ENCODE measurements around the gene SMAD7.

SMAD7 gene

DNA sequence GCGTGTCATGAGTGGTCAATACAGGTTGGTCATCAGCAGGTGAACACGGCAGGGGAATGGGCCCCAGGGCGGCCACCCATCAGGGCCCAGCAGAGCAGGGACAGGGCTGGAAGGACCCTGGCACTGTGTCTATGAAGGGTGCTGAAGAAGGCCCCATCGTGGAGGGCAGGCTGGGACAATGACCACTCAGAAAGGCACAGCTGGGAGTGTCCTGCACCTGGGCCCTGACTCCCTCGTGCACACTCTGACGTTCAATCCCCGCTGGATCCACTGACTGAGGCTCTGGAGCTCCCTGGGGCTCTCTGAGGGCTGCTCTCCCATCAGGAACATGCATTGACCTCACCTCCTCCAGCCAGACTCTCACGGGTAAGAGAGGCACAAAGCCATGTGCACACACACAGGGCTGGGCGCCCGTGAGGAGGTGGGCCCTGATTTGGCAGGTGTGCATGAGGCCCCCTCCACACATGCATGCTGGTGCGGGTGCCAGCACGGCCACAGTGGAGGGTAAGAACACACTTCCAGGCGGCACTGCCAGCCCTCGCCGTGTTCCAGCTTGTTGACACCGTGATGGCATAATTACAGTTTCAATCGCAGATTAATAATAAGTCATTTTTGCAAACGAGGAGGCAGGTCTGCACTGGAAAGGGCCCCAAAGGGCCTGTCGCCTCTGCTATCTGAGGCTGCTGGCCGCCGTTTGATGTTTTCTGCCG, 58.5 kb downstream of the SMAD7 start:
- no peak for DNase-seq

DNA sequence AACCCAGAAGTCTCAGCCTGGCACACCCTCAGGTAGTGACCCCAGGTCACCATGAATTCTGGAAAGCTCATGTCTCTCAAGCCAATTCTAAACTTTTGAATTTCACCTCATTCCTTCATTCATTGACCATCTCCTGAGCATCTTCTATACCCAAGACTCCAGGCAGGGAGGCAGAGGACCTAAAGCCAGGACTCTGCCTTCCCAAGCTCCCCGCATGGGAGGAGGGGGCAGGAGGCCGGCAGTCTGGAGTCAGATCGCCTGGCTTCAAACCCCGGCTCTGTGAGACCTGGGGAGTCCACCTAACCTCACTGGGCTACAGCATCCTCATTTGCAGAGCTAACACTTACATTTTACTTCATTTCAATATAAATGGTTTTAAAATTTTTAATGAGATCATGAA, 59.0 kb downstream of the SMAD7 start:
- no peak for DNase-seq

DNA sequence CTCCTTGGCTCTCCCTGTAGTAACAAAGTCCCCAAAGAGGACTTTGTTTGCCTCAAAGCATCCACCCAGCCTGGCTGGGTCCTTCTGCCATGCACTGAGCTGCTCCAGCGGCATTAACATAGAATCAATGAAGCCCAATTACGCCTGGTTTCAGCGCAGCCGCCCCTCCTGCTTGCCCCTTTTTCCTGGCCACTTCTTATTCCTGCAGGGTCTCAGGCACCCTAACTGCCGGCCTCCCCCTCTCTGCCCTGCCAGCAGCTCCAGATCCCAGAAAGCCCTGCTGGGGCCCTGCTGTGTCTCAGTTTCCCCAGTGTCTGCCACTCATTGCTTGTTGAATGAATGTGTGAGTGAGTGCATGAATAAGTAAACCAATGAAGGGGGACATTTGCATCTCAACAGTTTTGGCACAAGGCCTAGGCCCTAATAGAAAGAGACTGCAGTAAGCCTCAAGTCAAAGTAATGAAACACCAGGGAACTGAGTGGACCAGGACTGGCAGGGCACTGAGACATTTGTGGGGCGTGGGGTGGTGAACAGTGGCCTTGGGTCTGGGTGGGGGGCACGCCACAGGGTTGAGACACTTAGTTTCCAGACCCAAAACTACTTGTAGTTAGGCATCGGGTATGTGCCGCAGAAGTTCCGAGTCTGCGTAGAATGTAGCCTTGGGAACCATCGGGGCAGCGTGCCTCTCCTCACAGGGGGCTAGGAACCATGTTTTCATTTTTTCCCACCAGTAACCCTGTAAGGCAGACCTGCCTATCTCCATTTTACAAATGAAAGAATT, 60.6 kb downstream of the SMAD7 start:
- peak; percentile 53 for DNase-seq

DNA sequence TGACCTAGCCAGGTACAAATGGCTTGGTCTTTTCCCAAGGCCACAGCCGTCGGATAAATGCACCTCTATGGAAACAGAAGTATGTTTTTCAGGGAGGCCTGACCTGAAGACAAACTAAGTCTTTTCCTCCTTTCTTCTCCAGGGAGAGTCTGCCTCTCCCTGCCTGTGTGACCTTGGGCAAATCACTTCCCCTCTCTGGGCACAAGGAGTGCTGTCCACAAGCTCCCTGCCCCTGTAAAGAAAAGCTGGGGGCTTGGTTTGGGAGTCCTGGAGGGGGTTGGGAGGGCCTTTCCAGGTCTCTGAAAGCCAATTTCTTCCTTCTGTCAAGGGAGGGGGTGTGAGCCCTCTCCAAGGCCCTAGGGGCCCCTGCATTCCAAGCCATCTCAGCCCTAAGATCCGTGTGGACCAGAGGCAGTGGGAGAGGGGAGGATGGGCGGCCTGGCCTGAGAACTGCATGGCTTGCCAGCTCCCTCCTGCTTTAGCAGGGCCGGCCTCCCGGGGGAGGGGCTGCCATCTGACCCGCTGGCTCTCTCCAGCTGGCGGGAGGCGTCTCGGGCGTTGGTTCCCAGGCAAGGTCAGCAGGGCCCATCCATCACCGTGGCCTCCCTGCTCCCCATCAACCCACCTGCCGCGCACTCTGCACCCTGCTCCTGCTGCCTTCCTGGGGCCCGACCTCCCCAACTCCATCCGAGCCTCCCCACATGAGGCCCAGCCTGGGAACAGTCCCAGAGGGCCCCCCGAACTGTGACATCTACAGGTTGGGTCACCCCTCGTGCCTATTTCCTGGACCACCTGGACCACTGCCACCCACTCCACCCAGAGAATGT, 61.4 kb downstream of the SMAD7 start:
- peak; percentile 77 for DNase-seq

DNA sequence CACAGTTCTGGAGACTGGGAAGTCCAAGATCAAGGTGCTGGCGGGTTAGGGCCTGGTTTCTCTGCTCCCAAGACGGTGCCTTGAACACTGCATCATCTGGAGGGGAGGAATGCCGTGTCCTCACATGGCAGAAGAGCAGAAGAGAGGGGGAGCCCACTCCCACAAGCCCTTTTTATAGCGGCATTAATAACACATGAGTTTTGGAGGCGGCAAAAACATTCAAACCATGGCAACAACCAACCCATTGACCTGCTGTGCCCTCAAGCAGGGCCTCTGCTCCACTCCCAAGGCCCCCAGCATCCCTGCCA, 62.0 kb downstream of the SMAD7 start:
- no peak for DNase-seq

DNA sequence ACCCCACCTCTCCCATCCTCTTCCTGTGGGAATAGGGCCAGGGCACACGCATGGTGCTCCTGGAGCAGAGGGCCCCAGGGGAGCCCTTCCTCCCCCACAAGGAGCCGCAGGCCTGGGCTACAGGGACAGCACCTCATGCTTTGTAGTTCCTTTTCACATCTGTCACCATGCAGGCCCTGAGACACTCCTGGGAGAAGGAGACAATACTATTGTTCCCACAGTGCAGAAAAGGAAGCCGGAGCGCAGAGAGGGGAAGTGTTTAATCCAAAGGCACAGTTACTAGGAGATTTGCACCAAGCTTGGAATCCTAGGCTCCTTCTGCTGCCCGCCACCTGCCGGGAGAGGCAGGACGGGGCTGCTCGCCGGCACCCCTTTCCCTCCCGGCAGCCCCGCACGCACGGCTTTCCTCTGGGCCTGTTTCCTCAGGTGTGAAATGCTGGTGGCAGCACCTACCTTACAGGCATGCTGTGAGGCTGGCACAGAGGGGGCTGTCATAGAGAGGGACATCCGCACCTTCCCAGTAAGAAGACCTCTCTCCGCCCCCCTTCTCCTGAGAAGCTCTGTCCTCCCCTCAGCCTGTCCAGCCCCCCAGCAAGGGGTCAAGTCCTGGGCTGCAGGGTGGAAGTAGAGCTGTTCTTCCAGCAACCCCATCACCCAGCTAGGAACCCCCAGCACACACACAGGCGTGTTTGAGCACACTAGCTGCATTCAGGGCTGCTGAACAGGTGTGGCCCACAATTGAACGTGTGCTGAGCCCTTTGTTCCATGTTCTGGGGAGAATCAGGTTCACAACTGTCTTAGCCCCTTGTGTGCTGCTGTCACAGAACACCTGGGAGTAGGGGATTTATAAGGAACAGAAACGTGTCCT, 62.6 kb downstream of the SMAD7 start:
- DNase-seq, result no peak

DNA sequence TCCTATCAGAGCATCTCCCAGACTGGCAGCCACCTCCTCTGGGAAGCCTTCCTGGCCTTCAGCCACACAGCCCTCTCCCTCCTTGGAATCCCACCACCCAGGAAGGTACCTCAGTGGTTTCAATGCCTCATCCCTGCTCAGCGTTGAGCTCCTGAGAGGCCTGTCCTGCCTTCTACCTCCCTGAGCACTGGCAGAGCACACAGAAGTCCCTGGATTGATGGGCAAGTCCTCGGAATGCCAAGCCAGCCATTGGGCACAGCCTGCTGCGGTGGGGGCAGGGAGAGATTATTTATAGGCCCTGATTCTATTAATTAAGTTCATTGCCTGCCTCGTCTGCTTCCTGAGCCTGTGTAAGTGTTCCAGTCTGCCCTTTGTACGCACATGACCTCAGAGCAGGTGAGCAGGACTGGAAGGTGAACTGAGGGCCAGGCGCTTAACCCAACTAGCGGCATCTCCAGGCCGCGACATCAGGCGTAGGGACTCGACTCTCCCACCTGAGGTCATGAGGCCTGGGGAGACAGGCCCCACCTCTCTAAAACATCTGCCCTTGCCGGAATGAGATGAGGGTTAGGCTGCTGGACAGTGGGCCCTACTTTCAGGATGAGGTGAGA, 63.4 kb downstream of the SMAD7 start:
- no peak for DNase-seq

DNA sequence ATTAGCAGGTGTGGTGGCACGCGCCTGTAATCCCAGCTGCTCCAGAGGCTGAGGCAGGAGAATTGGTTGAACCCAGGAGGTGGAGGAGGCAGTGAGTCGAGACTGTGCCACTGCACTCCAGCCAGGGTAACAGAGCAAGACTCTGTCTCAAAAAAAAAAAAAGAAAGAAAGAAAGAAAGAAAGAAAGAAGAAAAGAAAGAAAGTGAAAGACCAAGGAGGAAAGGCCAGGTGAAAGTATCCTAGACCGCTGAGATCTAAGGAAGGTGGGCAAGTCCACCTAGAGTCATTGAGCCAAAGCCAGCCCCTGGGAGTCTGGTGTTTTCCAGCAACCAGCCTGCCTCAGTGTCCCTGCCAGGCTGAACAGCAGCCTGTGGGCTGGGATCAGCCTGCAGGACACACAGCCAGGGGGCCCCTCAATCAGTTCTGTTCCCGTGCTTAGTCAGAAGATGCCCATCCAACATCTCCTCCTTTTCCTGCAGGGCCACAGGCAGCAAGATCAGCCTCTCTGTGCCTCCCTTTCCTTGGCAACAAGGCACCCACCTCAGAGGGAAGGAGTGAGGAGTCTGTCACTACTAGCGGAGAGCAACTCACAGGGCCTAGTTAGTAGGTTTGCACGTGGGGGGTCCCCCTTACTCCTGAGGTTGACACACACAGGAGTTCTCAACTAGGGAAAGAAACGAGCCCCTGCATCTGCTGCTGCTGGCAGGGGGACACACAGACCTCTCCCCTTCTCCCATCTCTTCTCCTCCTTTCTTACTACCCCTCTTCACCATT, 64.1 kb downstream of the SMAD7 start:
- no peak for DNase-seq

DNA sequence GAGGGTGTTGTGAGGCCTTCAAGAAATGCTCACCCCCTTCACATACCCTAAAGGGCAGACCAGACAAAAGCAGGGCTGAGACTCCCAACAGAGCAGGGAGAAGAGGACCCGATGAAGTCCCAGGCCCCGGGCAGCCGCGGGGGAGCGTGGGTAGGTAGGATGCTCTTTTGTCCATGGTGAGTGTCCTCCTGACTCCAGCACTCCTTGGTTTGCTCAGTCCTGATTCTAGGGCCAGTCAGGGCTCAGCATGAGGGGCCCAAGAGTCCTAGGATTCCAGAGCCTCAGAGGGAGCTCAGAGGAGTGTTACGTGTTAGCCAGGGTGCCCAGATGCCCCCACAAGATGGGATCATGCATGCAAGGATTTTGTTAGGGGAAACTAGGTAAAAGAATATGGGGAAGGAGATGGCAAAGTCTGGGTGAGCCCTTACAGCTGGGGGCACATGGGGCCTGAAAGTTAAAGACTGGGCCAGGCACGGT, 64.8 kb downstream of the SMAD7 start:
- DNase-seq, result no peak

DNA sequence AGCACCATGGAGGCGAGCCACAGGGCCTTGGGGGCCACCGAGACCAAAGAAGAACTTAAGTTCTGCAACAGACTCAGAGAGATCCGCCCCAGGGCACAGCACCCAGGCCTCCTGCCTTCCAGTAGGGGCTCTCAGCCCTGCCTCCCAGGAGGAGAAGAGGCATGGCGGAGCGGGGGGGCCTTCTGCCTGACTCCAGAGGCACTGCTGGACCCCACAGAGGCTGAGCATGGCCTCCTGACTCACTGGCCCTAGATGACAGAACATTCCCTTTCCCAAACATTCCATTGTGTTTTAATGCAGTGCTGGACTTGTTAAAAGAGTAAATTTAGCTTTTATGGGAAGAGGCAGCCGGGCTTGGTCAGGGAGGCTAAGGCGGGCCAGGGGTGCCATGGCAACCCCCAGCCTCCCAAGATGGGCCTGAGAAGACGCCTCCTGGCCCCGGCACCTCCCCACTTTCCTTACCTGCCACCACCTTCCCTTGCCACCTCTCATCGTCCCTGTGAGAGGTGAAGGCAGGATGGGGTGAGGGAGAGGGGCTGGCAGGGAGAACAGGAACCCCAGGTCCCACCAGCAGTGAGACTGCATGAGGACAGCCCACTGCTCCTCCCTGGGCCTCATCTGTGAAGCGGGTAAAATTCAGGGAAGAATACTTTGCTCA, 65.4 kb downstream of the SMAD7 start:
- DNase-seq, result no peak

DNA sequence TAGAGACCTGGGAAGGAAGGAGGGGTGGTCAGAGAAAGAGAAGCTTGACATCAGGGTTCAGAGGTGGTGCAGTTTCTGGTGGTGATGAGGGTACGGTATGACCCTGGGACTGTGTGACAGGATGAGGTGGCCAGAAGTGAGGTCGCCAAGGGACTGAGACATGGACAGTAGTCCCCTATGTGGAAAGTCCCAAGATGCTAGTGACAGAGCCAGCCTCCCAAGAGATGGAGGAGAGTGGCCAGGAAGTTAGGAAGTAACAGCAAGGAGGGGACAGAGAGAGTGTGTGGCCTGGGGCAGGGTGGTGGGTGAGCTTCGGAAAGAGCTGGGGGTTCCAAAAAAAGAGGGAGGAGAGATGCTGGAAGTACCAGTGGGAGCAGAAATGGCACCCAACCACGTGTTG, 66.0 kb downstream of the SMAD7 start:
- DNase-seq, result no peak

DNA sequence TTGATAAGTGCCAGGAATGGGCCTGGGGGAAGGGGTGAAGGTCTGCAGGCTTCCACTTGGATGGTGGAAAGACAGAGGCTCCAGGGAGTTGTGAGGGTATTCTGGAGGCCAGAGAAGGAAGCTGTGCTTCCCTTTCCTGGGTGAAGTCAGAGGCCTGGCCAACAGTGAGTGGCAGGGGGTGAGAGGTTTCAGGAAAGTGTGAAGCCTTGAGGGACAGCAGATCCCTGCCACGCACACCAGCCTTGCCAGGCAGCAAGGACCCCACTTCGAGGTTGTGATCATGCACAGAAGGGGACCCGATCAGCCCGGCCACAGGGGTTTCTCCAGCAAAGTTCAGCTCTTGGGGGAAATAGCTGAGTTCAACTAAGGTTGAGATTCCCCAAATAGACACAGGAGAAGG, 66.5 kb downstream of the SMAD7 start:
- no peak for DNase-seq

DNA sequence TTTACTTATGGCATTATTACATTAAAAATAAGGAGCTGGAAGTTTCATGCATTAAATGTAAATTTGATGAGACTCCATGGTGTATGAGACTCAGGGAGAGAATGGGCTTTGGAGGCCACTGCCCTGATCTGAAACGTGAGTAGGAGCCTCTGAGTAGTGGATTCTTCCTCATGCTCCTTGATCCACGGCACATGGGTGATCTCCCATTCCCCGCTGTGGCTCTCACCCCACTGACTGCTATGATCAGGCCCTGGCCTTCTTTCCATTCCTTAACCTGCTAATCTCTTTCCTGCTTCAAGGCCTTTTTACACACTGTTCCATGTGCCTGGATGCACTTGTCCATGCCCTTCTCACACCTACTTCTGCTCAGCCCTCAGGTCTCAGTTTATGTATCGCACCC, 68.4 kb downstream of the SMAD7 start:
- no peak for DNase-seq

DNA sequence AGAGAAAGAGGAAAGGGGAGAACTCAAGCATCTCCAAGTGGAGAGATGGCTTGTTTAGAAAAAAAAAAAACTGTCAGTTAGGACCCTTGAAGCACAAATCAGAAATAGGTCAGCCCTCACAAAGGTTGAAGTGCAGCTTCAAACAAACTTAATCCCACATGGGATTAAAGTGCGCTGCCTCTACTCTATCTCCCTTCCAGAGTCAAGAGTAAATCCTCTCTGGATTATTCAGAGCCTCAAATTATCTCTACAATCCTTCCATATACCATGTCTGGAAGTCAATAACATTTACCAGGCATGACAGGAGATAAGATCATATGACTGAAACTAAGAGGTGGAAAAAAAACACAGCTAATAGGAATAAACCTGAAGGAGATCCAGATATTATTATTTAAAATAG, 69.8 kb downstream of the SMAD7 start:
- DNase-seq, result no peak

DNA sequence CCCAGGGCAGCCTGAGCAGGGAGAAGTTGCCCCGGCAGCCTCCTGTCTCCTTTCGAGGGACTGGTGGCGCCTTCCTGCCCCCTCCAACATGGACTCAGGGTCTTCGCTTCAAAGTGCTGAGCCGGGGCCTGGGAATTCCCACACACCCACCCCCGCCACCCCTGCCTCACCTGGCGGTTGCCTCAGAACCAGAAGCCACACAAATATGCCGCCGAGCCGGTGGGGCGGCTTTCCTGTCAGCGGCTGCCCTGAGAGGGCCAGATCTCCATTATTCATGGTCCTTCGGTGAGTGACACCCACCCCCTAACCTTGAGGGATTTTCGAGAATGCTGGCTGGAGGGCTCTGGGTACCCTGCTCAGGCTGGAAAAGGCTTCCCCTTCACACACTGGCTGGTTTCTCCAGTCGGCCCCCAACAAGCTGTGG, 71.7 kb downstream of the SMAD7 start:
- DNase-seq, result no peak

DNA sequence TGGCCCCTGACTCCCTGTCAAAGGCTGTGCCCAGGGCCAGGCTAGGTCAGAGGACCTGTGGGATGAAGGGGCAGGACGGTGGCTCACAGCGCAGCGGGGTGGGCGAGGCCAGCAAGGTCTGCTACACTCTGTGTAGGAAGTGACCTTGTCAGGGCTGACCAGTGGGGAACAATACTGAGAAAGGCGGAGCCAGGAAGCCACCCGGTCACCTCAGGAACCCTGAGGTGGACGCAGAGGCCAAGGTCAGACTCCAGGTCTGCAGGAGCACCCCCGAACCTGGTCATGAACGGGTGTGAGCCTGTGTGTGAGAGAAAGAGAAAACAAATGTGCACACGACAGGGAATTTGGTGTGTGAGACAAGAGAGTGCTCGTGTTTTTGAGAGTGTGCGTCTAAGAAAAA, 72.3 kb downstream of the SMAD7 start:
- DNase-seq, result no peak

DNA sequence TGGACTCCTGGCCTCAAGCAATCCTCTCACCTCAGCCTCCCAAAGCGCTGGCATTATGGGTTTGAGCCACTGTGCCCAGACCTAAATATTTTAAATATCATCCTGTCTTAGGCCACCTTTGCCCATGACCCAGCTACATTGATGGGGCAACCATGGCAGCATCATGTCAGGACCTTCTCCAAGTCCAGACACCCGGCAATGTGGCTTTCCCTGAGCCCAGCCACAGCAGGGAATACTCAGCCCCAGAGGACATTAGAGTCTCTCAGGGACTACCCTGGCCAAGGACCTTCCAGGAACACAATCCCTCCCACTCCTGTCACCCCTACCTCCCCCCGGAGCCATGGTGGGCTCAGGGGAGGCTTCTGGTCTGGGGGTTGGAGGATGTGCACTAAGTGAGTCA, 72.8 kb downstream of the SMAD7 start:
- no peak for DNase-seq

DNA sequence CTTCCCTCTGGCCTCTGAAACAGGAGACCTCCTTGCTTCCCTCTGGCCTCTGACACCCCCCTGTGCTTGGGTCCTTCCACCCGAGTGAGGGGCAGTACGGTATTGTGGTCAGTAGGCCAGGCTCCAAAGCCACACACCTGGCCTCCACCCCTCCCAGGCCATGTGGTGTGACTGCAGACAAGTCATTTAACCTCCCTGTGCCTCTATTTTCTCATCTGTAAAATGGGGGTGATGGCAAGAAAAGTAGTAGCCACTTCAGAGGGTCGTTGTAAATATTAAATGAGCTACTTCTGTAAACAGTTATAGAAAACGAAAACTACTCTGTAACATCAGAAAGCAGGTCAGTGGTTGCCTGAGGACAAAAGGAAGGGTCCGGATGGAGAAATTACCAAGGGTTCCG, 74.2 kb downstream of the SMAD7 start:
- no peak for DNase-seq

DNA sequence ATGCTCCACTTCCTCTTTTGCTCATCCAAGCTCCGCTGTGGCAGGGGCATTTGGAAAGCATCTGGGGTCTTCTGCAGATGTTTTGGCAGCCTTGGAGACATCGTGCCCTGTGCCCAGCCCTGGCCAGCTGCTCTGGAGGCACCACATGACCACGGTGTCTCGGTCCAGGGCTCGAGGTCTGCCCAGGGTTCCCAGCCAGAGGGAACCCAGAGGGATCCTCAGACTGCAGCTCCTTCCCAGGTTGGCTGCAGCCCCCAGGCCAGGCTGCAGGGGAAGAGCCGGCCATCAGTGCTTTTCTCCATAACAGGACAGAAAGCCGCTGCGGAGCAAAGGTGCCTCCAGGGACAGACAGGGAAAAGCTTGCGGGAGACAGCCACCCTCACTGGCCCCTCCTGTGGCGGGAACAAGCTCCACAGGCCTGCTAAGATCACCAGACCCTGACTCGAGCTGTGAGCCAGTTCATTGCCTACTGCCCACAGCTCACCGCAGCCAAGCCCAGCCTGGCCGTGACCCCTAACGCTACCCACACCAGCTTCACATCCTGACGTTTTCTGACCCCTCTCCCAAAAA, 74.7 kb downstream of the SMAD7 start:
- DNase-seq, result peak; percentile 58

DNA sequence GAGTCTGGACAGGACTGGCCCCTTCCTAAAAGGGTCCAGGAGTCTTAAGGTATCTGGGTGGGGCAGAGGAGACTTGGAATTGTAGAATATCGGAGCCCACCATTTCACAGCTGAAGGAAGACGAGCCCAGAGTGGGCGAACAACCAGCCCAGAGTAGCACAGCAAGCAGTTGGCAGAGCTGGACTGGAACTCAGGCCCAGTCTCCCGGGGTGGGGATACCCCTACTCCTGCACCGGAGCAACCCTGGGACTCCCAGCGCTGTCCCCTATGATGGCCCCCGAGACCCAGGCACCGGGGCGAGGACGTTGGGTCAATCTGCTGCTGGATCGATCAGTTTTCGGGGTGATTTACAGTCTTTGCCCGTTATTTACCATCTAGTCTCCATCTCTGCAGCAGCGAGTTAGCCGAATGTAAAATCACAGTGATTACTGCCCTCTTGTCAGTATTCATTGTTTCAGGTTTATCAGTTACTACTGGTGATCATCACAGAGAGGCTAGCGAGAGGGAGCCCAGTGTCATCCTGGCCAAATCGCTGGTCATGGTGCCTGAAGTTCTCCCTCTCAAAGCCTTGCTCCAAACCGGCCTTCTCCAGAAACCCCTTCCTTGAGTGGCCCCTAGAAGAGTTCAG, 75.3 kb downstream of the SMAD7 start:
- peak; percentile 67 for DNase-seq
